NCI-H2196 (cell line): ENCODE data around the gene INTS3.

Experiments
- DNase-seq: peaks from one replicate; lab custom pipeline; 2025; ENCODE audit not compliant: unreplicated experiment; lab: John Stamatoyannopoulos, UW

INTS3 gene, protein sequence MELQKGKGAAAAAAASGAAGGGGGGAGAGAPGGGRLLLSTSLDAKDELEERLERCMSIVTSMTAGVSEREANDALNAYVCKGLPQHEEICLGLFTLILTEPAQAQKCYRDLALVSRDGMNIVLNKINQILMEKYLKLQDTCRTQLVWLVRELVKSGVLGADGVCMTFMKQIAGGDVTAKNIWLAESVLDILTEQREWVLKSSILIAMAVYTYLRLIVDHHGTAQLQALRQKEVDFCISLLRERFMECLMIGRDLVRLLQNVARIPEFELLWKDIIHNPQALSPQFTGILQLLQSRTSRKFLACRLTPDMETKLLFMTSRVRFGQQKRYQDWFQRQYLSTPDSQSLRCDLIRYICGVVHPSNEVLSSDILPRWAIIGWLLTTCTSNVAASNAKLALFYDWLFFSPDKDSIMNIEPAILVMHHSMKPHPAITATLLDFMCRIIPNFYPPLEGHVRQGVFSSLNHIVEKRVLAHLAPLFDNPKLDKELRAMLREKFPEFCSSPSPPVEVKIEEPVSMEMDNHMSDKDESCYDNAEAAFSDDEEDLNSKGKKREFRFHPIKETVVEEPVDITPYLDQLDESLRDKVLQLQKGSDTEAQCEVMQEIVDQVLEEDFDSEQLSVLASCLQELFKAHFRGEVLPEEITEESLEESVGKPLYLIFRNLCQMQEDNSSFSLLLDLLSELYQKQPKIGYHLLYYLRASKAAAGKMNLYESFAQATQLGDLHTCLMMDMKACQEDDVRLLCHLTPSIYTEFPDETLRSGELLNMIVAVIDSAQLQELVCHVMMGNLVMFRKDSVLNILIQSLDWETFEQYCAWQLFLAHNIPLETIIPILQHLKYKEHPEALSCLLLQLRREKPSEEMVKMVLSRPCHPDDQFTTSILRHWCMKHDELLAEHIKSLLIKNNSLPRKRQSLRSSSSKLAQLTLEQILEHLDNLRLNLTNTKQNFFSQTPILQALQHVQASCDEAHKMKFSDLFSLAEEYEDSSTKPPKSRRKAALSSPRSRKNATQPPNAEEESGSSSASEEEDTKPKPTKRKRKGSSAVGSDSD

DNA sequence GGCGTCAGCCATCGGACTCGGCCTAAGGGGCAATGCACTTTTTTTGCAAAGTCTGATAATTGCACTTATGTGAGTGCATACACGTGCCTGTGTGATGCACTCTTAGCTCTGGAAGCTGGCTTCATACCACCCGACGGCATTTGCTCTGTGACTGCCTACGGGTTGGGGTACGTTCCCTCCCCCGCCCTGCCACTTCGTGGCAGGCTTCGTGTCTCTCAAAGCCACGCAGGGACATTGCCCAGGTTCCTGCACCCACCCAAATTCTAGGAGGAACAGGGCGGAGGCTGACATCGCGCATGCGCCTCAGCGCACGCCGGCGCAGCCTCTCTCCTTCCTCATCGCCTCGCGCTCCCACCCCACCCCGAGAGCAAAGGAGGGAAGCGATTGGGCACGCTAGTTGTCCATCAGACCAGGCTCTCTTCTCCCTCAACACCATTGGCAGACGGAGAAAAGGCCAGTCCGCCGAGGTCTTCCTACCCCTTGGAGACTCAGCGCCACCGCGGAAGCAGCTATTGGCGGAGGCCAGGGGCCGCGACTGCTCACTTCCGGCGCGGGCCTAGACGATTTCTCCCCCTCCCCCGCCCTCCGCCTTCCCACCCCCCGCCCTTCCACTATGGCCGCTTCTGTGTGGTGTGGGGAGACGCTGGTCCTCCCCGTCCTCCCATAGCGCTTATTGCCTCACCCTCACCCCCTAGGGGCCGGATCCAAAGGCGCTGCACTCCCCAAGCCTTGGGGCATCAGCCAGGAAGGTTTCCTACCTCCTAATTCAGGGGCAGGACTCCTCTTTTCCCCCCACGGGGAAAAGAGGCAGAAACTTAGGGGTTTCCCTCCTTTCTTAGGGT lies at the start of gene INTS3:
Gene INTS3 (plus strand): TSS at position 588 of the 842 bp plus-strand sequence. CDS start 585 bp downstream, outside the sequence.
- peak; percentile 99 for DNase-seq

DNA sequence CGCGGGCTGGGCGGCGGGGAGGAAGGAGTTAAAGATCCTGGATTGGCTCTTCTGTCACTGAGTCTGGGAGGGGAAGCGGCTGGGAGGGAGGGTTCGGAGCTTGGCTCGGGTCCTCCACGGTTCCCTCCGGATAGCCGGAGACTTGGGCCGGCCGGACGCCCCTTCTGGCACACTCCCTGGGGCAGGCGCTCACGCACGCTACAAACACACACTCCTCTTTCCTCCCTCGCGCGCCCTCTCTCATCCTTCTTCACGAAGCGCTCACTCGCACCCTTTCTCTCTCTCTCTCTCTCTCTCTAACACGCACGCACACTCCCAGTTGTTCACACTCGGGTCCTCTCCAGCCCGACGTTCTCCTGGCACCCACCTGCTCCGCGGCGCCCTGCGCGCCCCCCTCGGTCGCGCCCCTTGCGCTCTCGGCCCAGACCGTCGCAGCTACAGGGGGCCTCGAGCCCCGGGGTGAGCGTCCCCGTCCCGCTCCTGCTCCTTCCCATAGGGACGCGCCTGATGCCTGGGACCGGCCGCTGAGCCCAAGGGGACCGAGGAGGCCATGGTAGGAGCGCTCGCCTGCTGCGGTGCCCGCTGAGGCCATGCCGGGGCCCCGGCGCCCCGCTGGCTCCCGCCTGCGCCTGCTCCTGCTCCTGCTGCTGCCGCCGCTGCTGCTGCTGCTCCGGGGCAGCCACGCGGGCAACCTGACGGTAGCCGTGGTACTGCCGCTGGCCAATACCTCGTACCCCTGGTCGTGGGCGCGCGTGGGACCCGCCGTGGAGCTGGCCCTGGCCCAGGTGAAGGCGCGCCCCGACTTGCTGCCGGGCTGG lies 49.1 kb upstream of the INTS3 start, which contains the start of gene NPR1:
Gene NPR1 (plus strand): TSS at position 170 of the 818 bp plus-strand sequence. CDS start 421 bp downstream, at position 591.
- DNase-seq: no peak

DNA sequence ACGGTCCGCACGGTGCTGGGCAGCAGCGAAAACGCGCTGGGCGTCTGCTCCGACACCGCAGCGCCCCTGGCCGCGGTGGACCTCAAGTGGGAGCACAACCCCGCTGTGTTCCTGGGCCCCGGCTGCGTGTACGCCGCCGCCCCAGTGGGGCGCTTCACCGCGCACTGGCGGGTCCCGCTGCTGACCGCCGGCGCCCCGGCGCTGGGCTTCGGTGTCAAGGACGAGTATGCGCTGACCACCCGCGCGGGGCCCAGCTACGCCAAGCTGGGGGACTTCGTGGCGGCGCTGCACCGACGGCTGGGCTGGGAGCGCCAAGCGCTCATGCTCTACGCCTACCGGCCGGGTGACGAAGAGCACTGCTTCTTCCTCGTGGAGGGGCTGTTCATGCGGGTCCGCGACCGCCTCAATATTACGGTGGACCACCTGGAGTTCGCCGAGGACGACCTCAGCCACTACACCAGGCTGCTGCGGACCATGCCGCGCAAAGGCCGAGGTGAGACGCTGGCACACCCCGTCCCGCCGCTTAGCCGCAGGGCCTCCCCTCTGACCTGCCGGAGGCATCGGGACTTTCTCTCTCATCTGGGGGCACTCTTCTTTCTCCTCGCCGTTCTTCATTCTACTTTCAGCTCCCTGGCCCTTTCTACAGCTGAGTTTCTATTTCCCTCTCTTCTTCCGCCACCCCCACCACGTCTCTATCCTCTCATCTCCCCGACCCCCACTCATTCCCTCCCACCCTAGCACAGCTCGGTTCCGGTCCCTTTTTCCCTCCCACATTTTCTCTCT lies 48.3 kb upstream of the INTS3 start:
- no peak for DNase-seq

DNA sequence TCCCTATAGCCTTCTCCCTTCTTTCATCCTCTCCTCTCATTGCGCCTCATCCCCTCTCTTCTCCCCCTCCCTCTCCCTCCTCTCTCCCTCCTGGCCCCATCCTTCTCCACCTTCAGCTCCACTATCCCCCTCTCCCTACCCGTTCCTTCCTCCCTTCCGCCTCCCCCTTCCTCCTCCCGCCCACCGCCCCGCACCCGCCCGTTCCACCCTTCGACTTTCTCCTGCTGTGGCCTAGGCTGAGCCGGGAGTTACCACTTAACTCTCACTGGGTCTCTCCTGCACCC lies 47.8 kb upstream of the INTS3 start:
- DNase-seq: no peak

DNA sequence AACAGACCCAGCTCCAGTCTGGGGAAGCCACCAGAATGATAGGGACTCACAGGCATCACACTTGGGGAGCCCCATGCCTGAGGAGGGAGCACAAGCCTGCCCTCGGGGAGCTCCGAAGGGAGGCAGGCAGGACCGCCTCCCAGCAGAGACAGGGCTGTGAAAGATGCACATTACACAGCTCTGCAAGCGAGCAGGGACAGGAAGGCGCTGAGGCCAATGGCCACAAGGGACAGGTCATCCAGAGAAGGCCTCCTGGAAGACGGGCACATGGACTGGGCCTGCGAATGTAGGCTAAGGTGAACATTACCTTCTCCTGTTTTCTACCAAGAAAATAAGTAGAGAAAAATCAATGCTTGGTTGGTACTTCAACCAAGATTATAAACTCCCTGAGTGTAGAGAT lies 45.1 kb upstream of the INTS3 start:
- DNase-seq: no peak

DNA sequence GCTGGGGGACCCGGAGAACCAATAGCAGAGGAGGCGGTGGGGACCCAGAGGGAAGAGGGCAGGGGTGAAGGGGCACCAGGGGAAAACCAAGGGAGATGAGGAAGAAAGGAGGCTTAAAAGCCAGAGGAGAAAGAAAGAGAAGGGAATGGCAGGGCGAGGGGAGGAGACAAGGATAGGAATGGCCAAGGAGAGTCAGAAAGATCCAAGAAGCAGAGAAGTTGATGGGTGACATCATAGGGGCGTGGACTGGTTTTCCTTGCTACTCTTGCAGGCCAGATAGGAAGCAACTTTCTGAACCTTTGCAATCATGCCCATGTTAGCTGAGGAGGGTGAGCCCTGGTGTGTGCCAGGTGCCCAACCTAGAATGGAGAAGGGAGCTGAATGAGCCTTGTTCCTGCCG lies 44.0 kb upstream of the INTS3 start:
- DNase-seq: no peak

DNA sequence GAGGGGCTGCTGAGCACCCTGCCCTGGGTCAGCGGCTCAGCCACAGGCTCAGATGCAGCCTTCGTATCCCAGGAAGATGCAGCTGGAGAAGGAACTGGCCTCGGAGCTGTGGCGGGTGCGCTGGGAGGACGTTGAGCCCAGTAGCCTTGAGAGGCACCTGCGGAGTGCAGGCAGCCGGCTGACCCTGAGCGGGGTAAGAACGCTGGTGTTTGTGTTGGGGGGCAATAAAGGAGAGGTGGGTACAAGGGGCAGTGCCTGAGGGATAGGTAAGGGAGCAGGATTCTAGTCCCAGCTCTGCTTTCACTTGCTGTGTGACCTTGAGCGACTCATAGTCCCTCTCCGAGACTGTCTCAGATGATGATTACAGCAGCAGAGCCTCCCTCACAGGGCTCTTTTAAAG lies 43.0 kb upstream of the INTS3 start:
- DNase-seq: no peak

DNA sequence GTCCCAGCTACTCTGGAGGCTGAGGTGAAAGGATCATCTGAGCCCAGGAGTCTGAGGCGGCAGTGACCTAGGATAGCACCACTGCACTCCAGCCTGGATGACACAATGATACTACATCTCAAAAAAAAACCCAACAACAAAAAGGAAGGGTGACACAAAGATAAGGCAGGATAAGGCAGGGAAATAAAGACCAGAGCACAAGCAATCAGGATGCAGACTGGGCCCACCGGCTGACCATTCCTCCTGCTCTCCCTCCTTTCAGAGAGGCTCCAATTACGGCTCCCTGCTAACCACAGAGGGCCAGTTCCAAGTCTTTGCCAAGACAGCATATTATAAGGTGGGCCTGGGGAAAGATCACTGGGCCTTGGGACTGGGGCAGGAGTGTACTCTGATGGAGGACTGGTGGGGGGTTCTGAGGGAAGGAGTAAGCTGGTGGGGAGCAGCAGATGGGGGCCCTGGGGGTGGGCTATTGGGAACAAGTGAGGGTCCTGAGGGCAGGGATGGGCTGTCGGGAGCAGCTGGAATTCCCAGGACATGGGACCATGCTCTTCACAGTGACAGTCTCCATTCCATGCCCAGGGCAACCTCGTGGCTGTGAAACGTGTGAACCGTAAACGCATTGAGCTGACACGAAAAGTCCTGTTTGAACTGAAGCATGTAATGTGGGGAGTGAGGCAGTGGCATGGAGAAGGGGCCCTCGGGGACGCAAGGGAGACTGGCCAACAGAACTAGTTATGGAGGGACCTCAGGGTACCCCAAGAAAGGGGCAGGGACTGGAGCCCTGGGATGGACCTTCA lies 42.1 kb upstream of the INTS3 start:
- no peak for DNase-seq

DNA sequence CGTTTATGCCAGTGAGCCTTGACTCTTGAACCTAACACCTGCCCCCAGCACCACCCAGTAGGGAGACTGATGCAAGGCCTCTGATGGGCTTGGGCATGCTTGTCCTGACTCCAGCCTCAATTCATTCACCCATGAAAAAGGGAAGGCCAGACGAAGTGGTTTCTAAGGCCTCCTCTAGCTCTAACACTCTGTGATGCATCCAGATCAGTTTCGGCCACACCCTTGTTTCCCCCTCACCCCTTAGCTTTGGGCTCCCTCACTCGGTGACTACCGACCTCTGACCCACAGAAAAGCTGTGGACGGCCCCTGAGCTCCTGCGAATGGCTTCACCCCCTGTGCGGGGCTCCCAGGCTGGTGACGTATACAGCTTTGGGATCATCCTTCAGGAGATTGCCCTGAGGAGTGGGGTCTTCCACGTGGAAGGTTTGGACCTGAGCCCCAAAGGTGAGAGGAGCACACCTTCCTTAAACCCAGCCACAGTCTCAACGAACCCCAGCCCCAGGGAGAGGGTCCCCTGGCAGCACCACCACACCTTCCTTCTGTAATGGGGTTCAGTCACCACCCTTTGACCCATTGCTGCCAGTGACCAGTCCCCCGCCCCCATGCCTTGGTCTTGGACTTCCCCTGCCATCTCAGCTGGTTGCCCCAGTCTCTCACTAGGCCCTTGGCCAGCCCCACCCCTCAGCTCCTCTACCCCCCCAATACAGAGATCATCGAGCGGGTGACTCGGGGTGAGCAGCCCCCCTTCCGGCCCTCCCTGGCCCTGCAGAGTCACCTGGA lies 40.3 kb upstream of the INTS3 start:
- no peak for DNase-seq

DNA sequence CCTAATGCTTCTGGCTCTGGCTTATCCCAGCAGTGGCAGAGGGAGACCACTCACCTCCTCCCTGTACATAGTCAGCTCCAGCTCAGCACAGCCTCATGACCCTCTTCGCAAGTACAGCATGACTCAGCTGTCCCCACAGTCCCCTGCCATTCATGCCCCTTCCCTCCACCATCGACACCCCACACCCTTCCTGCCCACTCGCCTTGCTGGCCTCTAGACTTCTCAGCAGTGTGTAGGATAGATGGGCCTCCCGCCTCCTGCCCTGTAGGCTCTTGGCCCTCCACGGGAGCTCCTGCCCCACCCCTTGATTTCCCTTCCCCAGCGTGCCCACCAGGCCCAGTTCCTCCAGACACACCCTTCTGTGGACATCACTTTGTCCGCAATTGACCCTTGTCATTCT lies 39.6 kb upstream of the INTS3 start:
- no peak for DNase-seq

DNA sequence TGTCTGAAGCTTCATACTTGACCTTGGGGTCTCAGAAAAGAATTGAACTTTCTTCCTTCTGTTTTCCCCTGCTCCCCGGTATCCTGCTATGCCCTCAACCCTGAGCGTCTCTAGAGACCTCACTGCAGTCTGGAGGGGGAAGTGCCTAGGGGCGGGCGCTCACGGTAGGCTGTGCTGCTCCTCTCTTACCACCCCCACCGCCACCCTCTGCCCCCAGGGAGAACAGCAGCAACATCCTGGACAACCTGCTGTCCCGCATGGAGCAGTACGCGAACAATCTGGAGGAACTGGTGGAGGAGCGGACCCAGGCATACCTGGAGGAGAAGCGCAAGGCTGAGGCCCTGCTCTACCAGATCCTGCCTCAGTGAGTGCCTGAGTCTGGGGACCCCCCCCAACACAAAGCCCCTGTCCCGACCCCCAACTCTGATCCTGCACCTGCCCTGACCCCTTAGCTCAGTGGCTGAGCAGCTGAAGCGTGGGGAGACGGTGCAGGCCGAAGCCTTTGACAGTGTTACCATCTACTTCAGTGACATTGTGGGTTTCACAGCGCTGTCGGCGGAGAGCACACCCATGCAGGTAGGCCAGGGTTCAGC lies 39.0 kb upstream of the INTS3 start:
- DNase-seq: no peak

DNA sequence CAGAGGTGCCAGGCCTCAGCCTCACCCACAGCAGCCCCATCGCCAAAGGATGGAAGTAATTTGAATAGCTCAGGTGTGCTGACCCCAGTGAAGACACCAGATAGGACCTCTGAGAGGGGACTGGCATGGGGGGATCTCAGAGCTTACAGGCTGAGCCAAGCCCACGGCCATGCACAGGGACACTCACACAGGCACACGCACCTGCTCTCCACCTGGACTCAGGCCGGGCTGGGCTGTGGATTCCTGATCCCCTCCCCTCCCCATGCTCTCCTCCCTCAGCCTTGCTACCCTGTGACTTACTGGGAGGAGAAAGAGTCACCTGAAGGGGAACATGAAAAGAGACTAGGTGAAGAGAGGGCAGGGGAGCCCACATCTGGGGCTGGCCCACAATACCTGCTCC lies 34.4 kb upstream of the INTS3 start:
- DNase-seq: no peak

DNA sequence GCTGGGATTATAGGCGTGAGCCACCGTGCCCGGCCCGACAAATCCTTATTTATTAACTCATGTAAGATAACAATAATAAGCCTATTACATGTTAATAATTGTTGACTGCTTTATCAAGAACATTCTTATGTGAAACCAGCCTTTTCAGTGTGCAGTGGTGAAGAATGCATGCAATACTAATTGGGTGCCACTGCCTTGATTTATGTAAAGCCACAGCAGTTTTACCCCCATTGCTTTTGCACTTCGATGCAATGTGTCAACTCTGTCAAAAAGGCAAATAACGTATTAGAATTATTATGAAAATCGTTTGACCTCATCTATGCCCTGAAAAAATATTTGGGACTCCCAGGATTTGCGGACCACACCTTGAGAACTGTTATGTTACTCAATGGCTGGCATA lies 31.1 kb upstream of the INTS3 start:
- no peak for DNase-seq

DNA sequence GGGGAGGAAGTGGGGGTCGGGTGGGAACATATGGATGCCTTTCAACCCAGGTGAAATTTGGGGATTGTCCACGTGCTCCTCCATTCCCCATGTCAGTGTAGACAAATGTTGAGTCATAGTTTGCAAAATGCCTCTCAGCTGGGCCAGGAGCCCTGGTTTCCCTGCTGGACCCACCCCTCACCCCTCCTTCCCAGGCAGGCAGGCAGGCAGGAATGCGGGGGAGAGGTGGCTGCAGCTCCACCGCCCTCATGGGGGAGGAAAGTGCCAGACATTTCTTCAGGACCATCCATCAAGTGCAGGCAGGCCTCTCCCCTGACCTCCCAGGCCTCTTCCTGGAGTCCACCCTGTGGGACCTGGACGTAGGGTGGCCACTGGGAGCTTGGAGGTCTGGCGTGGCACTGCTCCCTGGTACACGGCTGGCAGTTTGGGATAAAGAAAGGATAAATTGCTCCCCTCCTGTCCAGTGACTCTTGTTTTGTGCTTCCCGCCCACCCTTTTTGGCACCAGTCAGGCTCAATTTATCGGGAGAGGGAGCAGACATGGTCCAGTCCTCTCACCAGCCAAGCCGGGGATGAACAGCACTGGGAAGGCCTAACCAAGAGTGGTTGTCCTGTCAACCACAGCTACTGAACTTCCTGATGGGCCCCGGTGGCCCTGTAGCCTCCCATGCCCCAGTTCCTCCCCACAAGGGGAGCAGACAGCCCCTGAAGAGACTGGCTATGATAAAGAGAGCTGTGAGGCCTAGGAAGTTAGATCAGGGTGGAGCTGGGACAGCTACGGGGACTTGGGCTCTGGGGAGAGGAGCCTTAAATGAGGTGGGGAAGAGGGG lies 30.4 kb upstream of the INTS3 start:
- no peak for DNase-seq

DNA sequence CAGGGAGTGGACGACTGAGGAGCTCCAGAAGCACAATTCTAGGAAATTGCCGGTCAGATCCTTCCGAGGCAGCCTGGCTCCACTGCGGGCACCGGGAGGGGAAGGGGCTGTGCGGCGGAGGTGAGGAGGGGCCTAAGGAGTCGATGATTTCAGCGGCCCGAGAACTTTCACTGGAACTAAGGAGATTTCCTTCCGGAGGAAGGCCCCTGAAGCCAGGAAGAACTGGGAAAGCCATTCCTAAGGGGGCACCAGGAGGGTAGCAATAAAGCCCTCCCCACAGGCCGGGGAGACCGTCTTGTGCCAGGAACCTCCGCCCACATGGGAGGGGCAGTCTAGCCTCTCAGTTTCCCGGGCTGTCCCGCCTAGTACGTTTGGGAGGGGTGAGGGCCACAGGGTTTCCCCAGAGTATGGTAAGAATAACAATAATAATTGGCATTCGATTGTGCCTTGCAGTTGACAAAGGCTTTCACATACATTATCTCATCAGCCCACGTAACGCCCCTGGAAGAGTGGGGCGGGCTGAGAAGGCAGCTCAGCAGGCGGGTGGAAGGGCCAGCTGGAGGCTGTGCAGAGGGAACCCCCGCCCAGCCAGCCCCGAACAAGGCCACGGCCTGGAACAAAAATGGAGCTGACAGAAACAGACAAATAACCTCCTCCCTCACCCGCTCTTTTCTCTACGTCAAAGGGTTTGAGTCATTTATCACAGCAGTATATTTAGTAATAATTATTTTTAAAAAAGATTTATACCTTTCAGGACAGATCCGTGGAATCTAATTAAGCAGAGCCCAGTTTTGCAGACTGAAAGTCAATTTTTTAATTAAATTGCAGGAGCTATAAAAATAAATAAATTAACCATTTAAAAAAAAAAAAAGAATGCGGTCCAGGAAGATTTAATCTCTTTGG lies 29.6 kb upstream of the INTS3 start:
- no peak for DNase-seq
